Lung (tissue), 12 donors: Measurements from ENCODE around the gene TAF1C. TPM values are rescaled to one million over a fixed set of nuclear protein-coding genes. Genes with fewer than 3 reads are reported as not detected.

Experiments
- ATAC-seq: fragments of 200-7000 bp; cut with Tn5 transposase; one replicate; pipeline ENCODE4 v1.9.1; 2020; ENCODE audit warnings: moderate number of reproducible peaks; ENCODE audit not compliant: insufficient read depth, low FRiP score
- DNase-seq, 3 donors: peaks; one replicate each; pipeline ENCODE4 v3.0.0-alpha.2; 2013 to 2017
- H3K27ac ChIP-seq, 2 donors: one replicate each; pipeline ENCODE4 v1.5.1; 2013; ENCODE audit warnings: mild to moderate bottlenecking in 2 of 2, moderate library complexity in 2 of 2, control low read depth in 1 of 2, inconsistent platforms in 1 of 2, low read depth in 1 of 2, low read length in 1 of 2
- H3K27me3 ChIP-seq, 3 donors: one replicate each; pipeline ENCODE4 v1.5.1; 2013; ENCODE audit warnings: low read length in 2 of 3; ENCODE audit not compliant: control insufficient read depth in 3 of 3, insufficient read depth in 3 of 3
- H3K36me3 ChIP-seq, 4 donors: one replicate each; pipeline ENCODE4 v1.5.1; 2013; ENCODE audit warnings: low read length in 4 of 4, mild to moderate bottlenecking in 1 of 4, moderate library complexity in 1 of 4; ENCODE audit not compliant: control insufficient read depth in 4 of 4, insufficient read depth in 4 of 4
- H3K4me1 ChIP-seq, 5 donors: one replicate each; pipeline ENCODE4 v1.5.1; 2013; ENCODE audit warnings: low read length in 5 of 5, mild to moderate bottlenecking in 2 of 5, moderate library complexity in 1 of 5; ENCODE audit not compliant: control insufficient read depth in 5 of 5, insufficient read depth in 5 of 5
- H3K4me3 ChIP-seq: one replicate; pipeline ENCODE4 v1.5.1; 2013; ENCODE audit warnings: mild to moderate bottlenecking, control low read depth, moderate library complexity
- H3K9ac ChIP-seq, 2 donors: one replicate each; pipeline ENCODE4 v1.5.1; 2013; ENCODE audit warnings: low read length in 2 of 2, control low read depth in 1 of 2; ENCODE audit not compliant: insufficient read depth in 1 of 2
- H3K9me3 ChIP-seq, 4 donors: one replicate each; pipeline ENCODE4 v1.5.1; 2013; ENCODE audit warnings: low read length in 3 of 4, mild to moderate bottlenecking in 1 of 4, moderate library complexity in 1 of 4; ENCODE audit not compliant: control insufficient read depth in 4 of 4, insufficient read depth in 3 of 4
- WGBS, 2 donors: extraction: QIAGEN DNeasy Blood & Tissue Kit; methylation state at CpG; one replicate each; pipeline ENCODE4 v1.1.7; 2013; 5-methylcytosine and 5-hydroxymethylcytosine counted together
- polyA plus RNA-seq, 2 donors: library from polyadenylated mRNA; stranded (reverse); fragments of 200-250 nt; gene quantifications; one replicate each; pipeline ENCODE4 v1.2.1, GENCODE V29; 2013
- total RNA-seq, 2 donors: library from RNA; depleted of rRNA in 1 of 2; stranded (reverse); fragments of >200 nt in 1 of 2; gene quantifications; one replicate each; pipeline ENCODE4 v1.2.1, GENCODE V29; 2014 to 2021
- TF ChIP-seq, protein P1 (sequence below): IDR thresholded peaks from 2 replicates; pipeline ENCODE4 v1.5.1; 2012; ENCODE audit warnings: mild to moderate bottlenecking; ENCODE audit errors: control extremely low read depth, extremely low read depth
- donor health status: control.
- donor health status: control.
- donor health status: Bipolar disorder and iron deficiency.
- donor health status: healthy.
- donor health status: DM: yes; HTN: yes; CAD: no.

TAF1C gene
- total and polyA plus RNA-seq, 4 donors = 36.1 to 53.1 (median 43.3) TPM

DNA sequence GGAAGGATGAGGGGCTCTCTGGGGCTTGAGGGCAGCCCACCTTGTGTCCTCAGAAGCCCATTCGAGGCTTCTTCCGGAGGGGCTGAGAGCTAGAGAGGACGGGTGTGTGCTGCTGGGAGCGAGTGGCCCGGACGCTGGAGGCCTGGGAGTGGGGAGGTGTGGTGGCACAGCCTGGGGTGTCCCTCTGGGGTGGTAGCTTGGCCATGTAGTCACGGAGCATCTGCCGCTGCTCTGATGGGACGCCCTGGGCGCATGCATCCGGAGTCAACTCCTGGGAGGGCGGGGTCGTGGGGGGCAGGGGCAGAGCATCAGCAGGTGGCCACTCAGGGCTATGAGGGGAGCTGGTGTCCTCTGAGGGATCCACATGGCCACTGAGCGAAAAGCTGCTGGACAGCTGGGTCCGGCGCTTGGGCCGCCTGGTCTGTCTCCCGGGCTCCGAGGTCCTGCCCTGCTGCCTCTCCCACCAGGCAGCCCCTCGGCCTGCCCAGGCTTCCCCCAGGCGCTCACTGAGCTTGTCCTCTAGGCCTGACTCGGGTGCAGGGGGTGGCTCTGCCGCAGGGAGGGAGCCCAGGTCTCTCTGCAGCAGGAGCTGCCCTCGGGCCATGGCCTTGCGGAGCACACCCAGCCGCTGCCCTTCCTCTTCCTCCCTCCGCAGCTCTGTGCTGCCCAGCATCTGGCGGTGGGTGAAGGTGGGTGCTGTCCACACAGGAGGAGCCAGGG lies 7.8 kb downstream of the TAF1C start:
- no peak for ATAC-seq
- no peak for DNase-seq
- no peak overlapping the region for H3K4me3 ChIP-seq
- no peaks in the 10 kb centered on the region for H3K9me3 ChIP-seq
- TF ChIP-seq, protein P1, sequence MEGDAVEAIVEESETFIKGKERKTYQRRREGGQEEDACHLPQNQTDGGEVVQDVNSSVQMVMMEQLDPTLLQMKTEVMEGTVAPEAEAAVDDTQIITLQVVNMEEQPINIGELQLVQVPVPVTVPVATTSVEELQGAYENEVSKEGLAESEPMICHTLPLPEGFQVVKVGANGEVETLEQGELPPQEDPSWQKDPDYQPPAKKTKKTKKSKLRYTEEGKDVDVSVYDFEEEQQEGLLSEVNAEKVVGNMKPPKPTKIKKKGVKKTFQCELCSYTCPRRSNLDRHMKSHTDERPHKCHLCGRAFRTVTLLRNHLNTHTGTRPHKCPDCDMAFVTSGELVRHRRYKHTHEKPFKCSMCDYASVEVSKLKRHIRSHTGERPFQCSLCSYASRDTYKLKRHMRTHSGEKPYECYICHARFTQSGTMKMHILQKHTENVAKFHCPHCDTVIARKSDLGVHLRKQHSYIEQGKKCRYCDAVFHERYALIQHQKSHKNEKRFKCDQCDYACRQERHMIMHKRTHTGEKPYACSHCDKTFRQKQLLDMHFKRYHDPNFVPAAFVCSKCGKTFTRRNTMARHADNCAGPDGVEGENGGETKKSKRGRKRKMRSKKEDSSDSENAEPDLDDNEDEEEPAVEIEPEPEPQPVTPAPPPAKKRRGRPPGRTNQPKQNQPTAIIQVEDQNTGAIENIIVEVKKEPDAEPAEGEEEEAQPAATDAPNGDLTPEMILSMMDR = no peak
- no peaks in the 10 kb centered on the region for H3K27me3 ChIP-seq
- H3K9ac ChIP-seq = no peak overlapping the region
- H3K4me1 ChIP-seq = peaks cover 0 to 15% (median 0%) of the 10 kb centered on the region in 5 donors
- no peak overlapping the region for H3K27ac ChIP-seq
- peaks cover 3 to 50% (median 17%) of the 10 kb centered on the region in 4 donors for H3K36me3 ChIP-seq
- 94% methylated on average over 28 of the region's 28 CpGs for WGBS, 2 donors

DNA sequence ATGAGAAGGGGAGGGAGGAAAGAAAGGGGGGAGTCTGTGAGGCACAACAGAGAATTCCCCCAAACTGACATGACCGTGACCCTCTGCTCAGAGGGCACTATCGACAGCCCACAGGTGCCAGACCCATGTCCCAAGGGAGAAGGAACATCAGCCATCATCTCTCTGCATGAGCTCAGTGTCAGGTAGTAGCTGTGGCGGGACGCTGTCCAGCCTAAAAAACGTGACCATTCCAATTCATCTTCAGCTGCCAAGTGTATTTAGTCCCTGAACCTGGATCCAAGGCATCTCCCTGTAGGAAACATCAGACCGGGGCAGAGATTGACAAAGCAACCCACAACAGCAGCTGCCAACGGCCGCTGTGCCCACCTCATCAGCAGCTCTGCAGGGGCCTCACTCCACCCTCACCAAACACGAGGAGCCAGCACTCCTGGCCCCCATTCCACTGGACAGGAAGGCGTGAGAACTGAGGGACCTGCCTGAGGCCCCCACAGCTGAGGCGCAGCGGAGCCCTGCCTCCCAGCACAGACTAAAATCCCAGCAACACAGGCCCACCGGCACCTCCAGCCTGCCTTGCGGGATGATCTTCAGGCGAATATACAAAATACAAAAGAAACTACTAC lies 8.6 kb downstream of the TAF1C start:
- Histone ChIP-seq H3K36me3 (peaks cover 3 to 50% (median 16%) of the 10 kb centered on the region in 4 donors), H3K9ac (no peak overlapping the region), H3K27me3 (no peaks in the 10 kb centered on the region), H3K4me1 (peaks cover 0 to 15% (median 0%) of the 10 kb centered on the region in 5 donors), H3K27ac (peak overlapping the region; percentile 10 to 26), H3K9me3 (no peaks in the 10 kb centered on the region), H3K4me3 (no peak overlapping the region)
- TF ChIP-seq, protein P1 = no peak
- ATAC-seq = no peak
- 90 to 94% methylated on average over 15 of the region's 15 CpGs for WGBS, 2 donors
- DNase-seq = no peak

DNA sequence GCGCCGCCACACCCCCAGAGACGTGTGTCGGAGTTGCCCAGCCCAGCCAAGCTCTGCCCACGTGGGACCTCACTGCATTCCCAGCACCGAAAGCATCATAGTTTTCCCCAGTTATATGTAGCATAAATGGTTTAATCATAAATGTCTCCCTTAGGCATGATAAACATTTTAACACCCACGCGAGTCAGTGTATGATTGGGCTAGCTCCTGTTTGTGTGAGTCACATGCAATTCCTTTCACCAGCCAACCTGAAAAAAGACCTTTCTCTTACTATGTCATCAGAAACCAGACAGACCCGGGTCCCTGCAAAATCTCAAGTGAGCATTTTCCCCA lies 9.2 kb downstream of the TAF1C start:
- H3K4me3 ChIP-seq = no peak overlapping the region
- WGBS, 2 donors = 69 to 84% methylated on average over 9 of the region's 9 CpGs
- DNase-seq = no peak
- no peaks in the 10 kb centered on the region for H3K27me3 ChIP-seq
- TF ChIP-seq, protein P1 = no peak
- peak overlapping the region; percentile 10 to 81 for H3K27ac ChIP-seq
- H3K36me3 ChIP-seq = peaks cover 2 to 46% (median 12%) of the 10 kb centered on the region in 4 donors
- H3K9me3 ChIP-seq = no peaks in the 10 kb centered on the region
- no peak for ATAC-seq
- H3K9ac ChIP-seq = no peak overlapping the region
- peaks cover 0 to 15% (median 0%) of the 10 kb centered on the region in 5 donors for H3K4me1 ChIP-seq
